ACC112 (cell line): ENCODE data around the gene PRG3.

ENCODE experiments used
- H2AFZ ChIP-seq: fragments of 200-600 bp; sonication (generic); one replicate; pipeline ENCODE4 v1.6.0; 2017; ENCODE audit warnings: antibody characterized with exemption, low read length; ENCODE audit not compliant: unreplicated experiment
- H3K27ac ChIP-seq: fragments of 200-600 bp; sonication (generic); 2 replicates; pipeline ENCODE4 v1.5.1; 2014; ENCODE audit warnings: low read depth, mild to moderate bottlenecking, antibody characterized with exemption, low read length, moderate library complexity
- H3K27me3 ChIP-seq: fragments of 200-600 bp; sonication (generic); 2 replicates; pipeline ENCODE4 v1.6.1; 2014; ENCODE audit warnings: mild to moderate bottlenecking, antibody characterized with exemption, low read length, moderate library complexity, mixed read lengths; ENCODE audit not compliant: insufficient read depth
- H3K36me3 ChIP-seq: fragments of 200-600 bp; sonication (generic); 2 replicates; pipeline ENCODE4 v1.6.1; 2016; ENCODE audit warnings: mild to moderate bottlenecking, antibody characterized with exemption, low read length, moderate library complexity, mixed read lengths; ENCODE audit not compliant: insufficient read depth
- H3K4me1 ChIP-seq: fragments of 200-600 bp; sonication (generic); one replicate; pipeline ENCODE4 v1.6.1; 2016; ENCODE audit warnings: low read length, mixed read lengths; ENCODE audit not compliant: insufficient read depth, unreplicated experiment, control insufficient read depth
- H3K4me3 ChIP-seq: fragments of 200-600 bp; sonication (generic); 2 replicates; pipeline ENCODE4 v1.5.1; 2014; ENCODE audit warnings: mild to moderate bottlenecking, low read depth, low read length
- H3K79me2 ChIP-seq: fragments of 200-600 bp; sonication (generic); one replicate; pipeline ENCODE4 v1.6.0; 2016; ENCODE audit warnings: low read length; ENCODE audit not compliant: control insufficient read depth, unreplicated experiment, insufficient read depth

PRG3 gene

DNA sequence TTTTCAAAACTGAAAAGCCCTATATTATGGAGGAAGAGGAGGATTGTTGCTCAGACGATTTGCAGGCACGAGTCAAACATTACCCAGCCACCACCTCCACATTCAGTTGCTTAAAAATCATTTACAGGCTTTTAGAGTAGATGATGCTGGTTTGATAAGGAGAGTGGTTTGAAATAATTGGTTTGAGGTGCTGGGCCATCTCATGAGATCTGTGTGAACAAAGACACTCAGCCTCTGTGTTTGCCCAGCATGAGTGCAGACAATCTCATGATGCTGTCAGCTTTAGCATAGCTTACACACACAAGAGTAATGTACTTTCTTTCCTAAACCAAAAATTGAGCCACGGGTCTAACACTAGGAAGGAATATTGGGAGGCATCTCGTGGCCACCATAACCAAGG is 41.7 kb upstream of the PRG3 start:
- Histone ChIP-seq H2AFZ (no peak overlapping the region), H3K79me2 (peaks cover 66% of the 10 kb centered on the region), H3K4me3 (no peak overlapping the region), H3K27me3 (no peaks in the 10 kb centered on the region), H3K4me1 (peaks cover 39% of the 10 kb centered on the region), H3K36me3 (peaks cover 47% of the 10 kb centered on the region), H3K27ac (no peak overlapping the region)

DNA sequence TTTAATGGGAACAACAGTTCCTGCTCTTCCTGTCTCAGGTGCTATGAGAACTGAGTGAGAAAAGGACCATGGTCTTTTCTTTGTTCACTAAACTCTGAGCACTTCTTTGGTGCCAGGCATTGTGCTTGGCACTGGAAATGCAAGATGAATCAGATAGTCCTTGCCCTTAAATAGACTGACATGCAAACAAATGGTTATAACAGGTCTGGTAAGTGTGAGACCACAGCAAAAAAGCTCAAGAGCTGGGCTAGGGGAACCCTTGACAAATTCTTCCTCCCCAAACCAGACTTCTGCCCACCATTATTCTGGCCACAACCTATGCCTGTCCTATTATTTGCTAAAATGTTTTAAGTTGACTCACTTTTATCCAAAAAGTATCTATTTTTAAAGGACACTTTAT is 40.9 kb upstream of the PRG3 start:
- Histone ChIP-seq H3K36me3 (peaks cover 54% of the 10 kb centered on the region), H3K27ac (no peak overlapping the region), H3K4me1 (peaks cover 32% of the 10 kb centered on the region), H2AFZ (no peak overlapping the region), H3K27me3 (no peaks in the 10 kb centered on the region), H3K79me2 (peaks cover 66% of the 10 kb centered on the region), H3K4me3 (no peak overlapping the region)

DNA sequence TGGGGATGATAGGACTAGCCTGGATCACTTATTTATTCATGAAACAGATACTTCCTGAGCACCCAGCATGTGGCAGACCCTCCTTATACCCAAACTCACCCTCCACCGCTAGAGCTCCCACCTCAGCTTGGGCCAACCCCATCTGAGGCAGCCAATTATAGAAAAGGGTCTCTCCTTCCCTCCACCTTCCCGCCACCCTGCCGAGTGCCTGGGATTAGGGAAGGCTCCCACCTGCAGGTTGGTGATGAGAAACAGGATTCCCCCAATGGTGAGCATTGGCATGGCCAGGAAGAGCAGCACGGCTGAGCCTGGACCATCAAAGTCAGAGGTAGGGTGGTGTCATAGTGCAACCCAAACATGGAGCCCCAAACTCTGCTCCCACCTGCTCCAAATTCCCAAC is 40.1 kb upstream of the PRG3 start:
- H3K27me3 ChIP-seq = no peaks in the 10 kb centered on the region
- H3K4me3 ChIP-seq = no peak overlapping the region
- H3K4me1 ChIP-seq = peaks cover 32% of the 10 kb centered on the region
- no peak overlapping the region for H2AFZ ChIP-seq
- H3K79me2 ChIP-seq = peaks cover 58% of the 10 kb centered on the region
- no peak overlapping the region for H3K27ac ChIP-seq
- peaks cover 62% of the 10 kb centered on the region for H3K36me3 ChIP-seq

DNA sequence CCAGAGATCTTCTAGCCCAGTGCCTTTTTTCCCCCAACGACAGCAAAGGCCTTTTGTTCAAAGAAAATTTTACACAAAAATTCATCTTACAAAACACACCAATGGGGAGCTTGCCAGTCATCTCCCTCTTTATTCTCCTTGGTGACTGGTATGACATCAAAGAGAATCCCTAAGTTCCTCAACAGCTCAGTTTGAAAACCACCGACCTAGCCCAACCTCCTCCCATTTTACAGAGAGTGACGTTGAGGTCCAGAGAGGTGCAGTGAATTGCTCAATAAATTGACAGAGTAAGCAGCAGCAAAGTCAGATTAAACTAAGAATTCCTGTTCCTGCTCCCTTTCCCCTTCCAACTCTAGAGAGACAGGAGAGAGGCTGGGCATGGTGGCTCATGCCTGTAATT is 38.2 kb upstream of the PRG3 start:
- H3K79me2 ChIP-seq = peaks cover 42% of the 10 kb centered on the region
- no peak overlapping the region for H3K27ac ChIP-seq
- H3K36me3 ChIP-seq = peaks cover 68% of the 10 kb centered on the region

DNA sequence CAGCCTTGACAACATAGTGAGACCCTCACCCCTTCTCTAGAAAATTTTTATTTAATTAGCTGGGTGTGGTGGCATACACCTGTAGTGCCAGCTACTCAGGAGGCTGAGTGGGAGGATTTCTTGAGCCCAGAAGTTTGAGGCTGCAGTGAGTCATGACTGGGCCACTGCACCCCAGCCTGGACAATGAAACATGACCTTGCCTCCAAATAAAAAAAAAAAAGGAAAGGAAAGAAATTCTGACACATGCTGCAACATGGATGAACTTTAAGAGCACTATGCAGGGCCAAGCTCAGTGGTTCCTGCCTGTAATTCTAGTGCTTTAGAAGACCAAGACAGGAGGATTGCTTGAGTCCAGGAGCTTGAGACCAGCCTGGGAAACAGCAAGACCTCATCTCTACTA is 37.2 kb upstream of the PRG3 start:
- Histone ChIP-seq H3K4me3 (no peak overlapping the region), H3K27me3 (no peaks in the 10 kb centered on the region), H3K36me3 (peaks cover 65% of the 10 kb centered on the region), H3K27ac (no peak overlapping the region), H3K4me1 (peaks cover 10% of the 10 kb centered on the region), H2AFZ (no peak overlapping the region), H3K79me2 (peaks cover 36% of the 10 kb centered on the region)

More for the DNA sequence above, 38.2 kb upstream of the PRG3 start:
- Histone ChIP-seq H3K4me3 (no peak overlapping the region), H3K27me3 (no peaks in the 10 kb centered on the region), H2AFZ (no peak overlapping the region), H3K4me1 (peaks cover 19% of the 10 kb centered on the region)

DNA sequence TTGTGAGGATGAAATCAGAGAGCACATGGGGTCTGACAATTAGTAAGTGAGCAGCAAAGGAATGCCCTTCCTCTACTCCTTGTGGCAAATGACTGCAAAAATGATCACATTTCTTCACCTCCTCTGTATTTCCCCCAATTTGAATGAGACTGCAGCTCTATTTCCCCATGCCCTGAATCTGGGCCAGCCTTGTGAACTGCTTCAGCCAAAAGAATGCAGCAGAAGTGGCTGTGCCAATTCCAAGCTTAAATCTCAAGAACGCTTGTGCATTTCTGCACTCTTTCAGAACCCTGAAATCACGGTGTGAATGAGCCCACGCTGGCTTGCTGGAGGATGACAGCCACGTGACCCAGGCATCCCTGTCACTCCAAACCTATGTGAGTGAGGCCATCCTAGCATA is 36.1 kb upstream of the PRG3 start:
- H3K27ac ChIP-seq = no peak overlapping the region
- peaks cover 25% of the 10 kb centered on the region for H3K79me2 ChIP-seq
- H3K36me3 ChIP-seq = peaks cover 57% of the 10 kb centered on the region
- no peaks in the 10 kb centered on the region for H3K4me1 ChIP-seq
- H2AFZ ChIP-seq = no peak overlapping the region
- no peak overlapping the region for H3K4me3 ChIP-seq
- no peaks in the 10 kb centered on the region for H3K27me3 ChIP-seq

DNA sequence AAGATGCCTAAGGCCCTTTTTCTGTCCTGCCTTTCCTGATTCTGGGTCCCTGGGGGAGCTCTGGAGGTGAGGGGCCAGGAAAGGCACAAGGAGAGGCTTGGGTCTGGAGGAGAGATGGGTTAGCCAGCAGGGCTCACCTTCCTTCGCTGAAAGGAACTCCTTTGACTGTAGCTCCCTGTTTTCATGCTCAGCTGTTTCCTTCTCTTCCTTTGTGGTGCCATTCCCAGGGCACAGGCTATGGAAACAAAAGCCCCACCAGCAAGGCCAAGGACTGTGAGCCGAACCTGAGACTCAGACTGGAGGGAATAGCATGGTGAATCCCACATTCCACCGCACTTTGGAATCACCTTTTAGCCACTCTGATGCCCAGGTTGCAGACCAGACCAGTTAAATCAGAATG is 35.5 kb upstream of the PRG3 start:
- Histone ChIP-seq H3K4me3 (no peak overlapping the region), H3K4me1 (no peaks in the 10 kb centered on the region), H3K79me2 (peaks cover 19% of the 10 kb centered on the region), H3K27ac (no peak overlapping the region), H3K27me3 (no peaks in the 10 kb centered on the region), H3K36me3 (peaks cover 53% of the 10 kb centered on the region), H2AFZ (no peak overlapping the region)

DNA sequence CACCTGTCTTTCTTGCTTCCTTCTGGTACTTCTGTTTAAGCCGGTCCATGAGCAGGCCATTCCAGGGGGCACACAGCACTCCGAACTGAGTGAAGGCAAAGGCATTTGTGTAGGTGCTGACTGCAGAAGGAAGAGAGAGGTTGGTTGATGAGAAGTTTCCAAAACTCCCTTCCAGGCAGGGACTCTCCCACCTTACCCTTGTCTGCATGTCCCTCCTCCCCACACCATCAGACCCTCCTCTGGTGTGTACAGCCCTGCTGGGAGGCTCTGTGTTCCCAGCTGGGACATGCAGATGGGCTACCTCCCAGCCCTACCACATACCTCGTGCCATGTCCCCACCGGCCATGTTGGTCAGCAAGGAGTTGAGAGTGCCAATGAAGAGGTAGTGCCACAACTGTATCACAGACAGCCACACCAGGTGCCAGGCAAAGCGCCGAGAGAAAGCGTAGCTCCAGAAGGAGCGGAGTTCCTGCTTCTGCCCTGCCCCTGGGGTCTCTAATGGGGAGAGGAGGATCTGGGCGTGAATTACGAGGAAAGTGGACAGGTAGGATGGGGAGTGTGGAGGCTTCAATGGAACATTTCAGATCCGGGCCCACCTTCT is 33.8 kb upstream of the PRG3 start:
- Histone ChIP-seq H3K36me3 (peaks cover 45% of the 10 kb centered on the region), H2AFZ (no peak overlapping the region), H3K27ac (no peak overlapping the region), H3K27me3 (no peaks in the 10 kb centered on the region), H3K4me3 (no peak overlapping the region), H3K4me1 (peaks cover 13% of the 10 kb centered on the region), H3K79me2 (peaks cover 6% of the 10 kb centered on the region)

DNA sequence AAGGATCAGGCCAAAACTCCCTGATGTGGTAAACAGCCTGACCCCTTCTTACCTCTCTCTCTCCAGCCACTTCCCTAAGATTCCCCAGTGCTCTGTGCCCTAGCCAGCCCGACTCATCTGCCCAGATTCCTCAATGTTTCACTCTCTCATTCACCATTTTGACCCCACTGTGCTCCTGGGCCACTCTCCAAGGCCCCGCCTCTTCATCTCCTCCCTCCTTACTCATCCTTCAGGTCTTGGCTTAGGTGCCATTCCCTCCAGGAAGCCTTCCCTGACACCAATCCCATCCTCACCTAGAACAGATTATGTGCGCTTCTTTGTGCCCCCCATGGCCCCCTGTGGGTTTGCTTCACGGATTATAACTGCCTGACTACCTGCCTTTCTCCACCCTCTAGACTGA is 32.7 kb upstream of the PRG3 start:
- Histone ChIP-seq H3K36me3 (peaks cover 53% of the 10 kb centered on the region), H3K4me3 (no peak overlapping the region), H2AFZ (no peak overlapping the region), H3K27ac (no peak overlapping the region), H3K4me1 (peaks cover 14% of the 10 kb centered on the region), H3K79me2 (peaks cover 3% of the 10 kb centered on the region), H3K27me3 (no peaks in the 10 kb centered on the region)

DNA sequence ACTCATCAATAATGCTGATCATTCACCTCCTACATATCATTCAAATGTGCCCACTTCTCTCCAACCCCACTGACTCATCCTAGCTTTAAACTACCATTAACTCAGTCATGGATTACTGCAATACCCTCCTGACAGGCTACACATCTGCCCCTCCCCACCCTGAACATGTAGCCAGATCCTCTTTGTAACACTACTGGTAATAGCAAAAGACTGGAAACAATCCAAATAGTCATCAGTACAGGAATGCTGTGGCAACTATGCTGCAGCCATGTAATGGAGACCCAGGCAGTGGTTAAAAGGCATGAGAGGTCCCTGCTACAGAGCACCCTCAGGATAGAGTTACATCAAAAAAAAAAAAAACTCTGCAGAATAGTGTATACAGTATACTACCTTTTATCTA is 29.3 kb upstream of the PRG3 start:
- no peak overlapping the region for H2AFZ ChIP-seq
- H3K4me3 ChIP-seq = no peak overlapping the region
- H3K4me1 ChIP-seq = peaks cover 33% of the 10 kb centered on the region
- no peaks in the 10 kb centered on the region for H3K79me2 ChIP-seq
- no peaks in the 10 kb centered on the region for H3K27me3 ChIP-seq
- peaks cover 50% of the 10 kb centered on the region for H3K36me3 ChIP-seq
- H3K27ac ChIP-seq = no peak overlapping the region

DNA sequence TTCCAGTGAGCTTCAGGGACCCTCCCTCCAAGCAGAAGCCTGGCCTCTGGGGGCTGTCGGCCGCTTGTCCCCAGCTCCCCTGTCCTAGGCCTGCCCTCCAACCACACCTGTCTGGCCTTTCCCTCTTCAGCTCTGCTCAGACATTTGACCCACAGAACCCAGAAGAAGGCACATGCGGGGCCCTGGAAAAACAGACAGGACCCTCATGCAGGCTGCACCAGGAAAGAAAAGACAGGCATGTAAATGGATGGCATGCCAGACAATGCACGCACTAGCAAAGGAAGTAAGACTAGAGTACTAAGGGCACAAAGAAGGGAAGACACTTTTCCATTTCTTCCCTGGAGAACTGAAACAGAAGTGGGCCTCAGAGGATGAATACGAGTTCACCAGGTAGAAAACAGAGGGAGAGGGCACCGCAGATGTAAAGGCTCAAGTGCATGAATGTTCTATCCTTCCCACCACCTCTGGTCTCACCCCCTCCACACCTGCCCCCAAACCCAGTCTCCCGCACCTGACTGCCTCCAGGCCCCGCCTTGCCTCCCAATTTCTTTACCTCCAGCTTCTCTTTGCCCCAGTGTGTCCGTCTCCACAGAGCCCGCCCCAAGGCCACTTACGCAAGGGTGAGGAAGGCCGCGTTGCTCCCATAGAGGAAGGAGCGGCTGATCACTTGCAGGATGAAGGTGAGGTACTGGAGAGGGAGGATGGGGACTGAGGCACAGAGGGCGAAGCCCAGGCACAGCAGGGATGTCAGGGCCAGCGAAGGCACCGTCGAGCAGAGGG is 28.6 kb upstream of the PRG3 start:
- H3K36me3 ChIP-seq = peaks cover 47% of the 10 kb centered on the region

More for the DNA sequence above, 28.6 kb upstream of the PRG3 start:
- Histone ChIP-seq H3K79me2 (no peaks in the 10 kb centered on the region), H3K27me3 (no peaks in the 10 kb centered on the region), H2AFZ (no peak overlapping the region), H3K4me1 (peaks cover 33% of the 10 kb centered on the region), H3K4me3 (no peak overlapping the region), H3K27ac (no peak overlapping the region)
